HG03558 (cell line): Measurements from ENCODE around the gene DYRK1A.

Source experiments
- ATAC-seq: cut with Tn5 transposase; IDR thresholded peaks from one replicate; pipeline ENCODE4 v1.9.1; 2021; ENCODE audit warnings: moderate number of reproducible peaks; ENCODE audit not compliant: unreplicated experiment; ENCODE audit errors: extremely low read depth

DYRK1A gene

DNA sequence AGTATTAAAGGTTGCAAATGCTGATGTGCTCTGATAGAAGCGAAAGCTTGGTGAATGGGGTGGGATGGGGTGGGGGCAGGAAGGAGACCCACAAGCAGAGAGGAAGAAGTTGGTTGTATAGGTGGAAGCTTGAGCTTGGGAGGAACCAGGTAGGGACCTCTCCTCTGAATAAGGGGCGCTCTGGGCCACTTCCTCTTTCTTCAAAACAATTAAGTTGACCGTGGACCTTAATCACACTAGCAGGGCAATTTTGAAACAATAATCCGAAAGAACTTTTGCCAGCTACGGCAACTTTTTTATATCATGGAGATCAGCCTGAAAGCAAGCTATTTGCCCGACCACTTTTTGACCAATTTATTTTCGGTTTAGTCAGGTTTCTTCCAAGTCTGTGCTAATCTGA is 1.9 kb upstream of the DYRK1A start:
- no peak for ATAC-seq

DNA sequence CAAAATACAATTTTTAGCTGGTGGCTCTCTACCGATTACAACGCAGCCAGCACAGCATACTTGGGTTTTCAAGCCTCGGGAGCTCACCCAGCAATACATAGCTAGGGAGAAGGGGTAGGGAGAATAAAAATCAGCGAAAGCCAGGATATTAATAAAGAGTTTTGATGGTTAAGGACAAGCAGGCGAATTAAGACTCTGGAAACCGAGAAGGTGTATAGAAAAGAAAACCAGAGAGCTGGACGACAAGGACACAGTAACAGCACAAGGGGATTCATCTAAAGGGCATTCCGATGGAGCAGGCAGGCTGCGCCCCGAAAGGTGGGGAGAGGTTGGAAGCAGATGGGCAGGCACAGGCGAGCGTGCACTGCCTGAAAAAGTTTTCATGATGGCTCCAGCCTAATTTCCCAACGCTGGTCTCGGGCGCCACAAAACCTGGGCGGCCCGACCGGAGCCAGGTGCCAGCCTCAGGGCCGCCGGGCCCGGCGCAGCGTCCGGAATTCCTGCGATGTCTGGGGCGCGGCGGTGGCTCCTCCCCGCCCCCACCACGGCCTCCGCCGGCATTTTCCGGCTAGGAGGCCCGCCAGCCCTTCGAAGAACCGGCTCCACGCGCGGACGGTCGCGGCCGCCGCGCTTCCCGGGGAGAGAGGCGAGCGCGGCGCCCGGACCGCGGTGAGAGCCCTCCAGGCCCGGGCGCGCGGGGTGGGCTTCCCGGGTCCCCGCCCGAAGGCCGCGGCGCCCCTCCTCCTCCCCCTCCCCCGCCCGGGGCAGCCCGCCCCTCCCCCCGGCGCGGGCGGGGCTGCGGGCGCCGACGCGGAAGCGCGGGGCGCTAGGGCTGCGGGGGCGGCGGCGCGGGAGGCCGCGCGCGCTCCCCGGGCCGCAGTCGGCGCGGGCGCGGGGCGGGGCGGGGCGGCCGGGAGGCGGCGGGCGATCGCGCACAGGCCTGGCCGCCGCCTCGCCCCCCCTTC is 774 bp upstream of the DYRK1A start:
- peak; percentile 17 for ATAC-seq

- ATAC-seq, result no peak
These were observed 746 bp downstream of the DYRK1A start for GRCh38 chr21:37367336-37367702.

DNA sequence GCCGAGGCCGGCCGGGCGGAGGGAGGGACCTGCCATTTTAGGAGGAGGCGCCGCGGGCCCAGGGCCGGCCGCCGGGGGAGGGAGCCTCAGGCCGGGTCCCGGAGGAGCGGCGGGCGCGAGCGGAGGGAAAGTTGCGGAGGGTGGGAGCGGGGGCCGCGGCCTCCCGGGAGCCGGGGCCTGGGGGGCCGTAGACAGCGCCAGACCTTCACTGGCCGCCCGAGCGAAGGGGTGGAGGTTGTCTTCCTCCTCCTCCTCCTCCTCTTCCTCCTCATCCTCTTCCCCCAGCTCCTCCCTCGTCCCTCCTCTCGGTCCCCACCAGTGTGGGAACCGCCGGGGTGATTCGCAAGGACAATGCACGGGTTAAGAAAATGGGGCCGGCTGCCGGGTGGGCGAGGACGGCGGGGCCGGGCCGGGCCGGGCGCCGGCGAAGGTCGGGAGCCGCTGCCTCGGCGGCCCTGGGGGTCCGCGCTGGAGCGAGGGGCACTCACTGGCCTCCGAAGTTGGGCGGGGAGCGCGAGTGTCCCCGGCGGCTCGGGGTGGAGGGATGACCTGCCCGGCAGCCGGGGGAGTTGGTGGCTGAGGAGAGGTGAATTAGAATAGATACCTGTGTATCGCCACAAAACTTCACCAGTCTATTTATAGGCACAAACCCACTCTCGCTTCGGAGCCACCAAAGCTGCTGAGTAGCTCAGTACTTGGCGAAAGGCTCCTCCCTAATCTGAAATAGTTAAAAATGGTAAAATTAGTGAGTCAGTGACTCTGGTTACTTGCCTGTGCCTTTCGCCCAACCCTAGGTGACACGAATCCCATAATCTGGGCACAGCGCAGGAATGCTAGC is 1.3 kb downstream of the DYRK1A start:
- ATAC-seq, result no peak

GRCh38 chr21:37368541-37369279 is 2.1 kb downstream of the DYRK1A start:
- ATAC-seq, result no peak

DNA sequence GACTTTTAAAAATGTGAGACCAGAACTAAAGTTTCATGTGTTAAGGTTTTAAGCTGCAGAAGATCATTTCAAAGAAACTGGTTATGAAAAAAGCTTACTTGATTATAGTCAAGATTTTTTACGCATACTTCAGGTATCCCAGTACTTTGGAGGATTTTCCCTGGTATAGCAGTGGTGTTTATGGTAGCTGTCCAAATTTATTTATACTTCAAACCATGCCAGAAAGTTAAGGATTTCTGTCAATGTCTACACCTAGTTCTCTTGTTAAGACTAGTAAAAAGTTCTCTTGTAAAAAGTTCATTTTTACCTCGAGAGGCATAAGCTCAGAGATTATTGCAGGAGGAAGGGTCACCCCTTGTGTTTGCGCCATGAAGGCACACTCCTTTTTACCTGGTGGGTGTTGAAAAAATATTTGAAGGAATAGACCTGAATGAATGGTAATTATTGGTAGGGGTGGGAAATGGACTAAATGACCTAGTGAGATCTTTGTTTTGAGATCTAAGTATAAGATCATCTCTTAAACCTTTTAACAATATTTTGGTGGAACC is 2.8 kb downstream of the DYRK1A start:
- no peak for ATAC-seq

- no peak for ATAC-seq
These were observed 3.8 kb downstream of the DYRK1A start for GRCh38 chr21:37370152-37371040.

- ATAC-seq, result no peak
These were observed 4.4 kb downstream of the DYRK1A start for GRCh38 chr21:37371041-37371397.

DNA sequence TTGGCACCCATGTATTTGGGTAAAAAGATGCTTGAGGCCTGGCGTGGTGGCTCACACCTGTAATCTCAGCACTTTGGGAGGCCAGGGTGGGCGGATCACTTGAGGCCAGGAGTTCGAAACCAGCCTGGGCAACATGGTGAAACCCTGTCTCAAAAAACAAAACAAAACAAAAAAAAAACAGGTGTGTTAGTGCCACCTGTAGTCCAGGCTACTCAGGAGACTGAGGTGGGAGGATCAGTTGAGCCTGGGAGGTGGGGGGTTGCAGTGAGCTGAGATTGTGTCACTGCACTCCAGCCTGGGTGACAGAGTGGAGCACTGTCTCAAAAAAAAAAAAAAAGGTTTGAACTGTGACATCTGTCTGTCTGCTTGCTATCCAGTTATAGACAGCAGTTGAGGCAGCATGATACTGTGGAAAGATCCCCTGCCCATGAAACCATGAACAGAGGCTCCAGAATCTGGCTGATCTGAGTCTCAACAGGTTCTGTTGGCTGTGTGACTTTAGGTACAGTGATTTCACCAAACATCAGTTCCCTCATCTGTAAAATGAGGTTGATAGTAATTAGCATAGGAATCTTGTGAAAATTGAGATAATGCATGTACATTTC is 5.7 kb downstream of the DYRK1A start:
- no peak for ATAC-seq

DNA sequence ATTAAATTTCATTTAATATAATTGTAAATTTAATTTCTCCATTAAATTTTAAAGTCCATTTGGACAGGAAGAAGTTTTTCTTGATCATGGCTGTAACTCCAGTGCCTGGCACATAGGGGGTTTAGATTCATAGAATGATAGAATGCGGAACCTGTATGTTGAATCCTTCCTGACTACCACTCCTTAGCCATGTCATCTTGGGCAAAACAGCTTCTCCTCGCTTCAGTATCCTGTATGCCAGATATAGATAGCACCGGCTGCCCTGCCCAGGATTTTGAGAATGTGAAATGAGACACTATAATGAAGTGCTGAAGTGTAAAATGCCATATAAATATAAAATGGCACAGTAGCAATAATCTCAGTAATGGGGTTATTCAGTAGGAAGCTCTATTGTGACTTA is 6.4 kb downstream of the DYRK1A start:
- no peak for ATAC-seq

DNA sequence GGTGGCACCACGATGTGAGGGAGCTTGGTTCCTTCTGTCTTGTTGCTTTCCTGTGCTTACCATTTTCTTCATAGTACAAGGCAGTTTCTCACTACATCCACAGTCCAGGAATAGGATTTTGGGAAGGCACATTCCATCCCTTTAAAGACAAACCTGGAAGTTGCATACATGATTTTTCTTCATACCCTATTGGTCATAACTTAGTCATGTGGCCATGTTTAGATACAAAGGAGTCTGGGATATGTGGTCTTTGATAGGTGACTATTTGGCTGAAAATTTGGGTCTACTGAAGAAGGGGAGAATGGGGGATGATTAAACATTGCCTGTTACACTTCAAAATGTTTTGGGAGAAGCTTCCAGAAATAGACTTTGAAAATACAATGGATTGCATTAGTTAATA is 7.0 kb downstream of the DYRK1A start:
- no peak for ATAC-seq

- no peak for ATAC-seq
These were observed 7.5 kb downstream of the DYRK1A start for GRCh38 chr21:37374027-37374426.

DNA sequence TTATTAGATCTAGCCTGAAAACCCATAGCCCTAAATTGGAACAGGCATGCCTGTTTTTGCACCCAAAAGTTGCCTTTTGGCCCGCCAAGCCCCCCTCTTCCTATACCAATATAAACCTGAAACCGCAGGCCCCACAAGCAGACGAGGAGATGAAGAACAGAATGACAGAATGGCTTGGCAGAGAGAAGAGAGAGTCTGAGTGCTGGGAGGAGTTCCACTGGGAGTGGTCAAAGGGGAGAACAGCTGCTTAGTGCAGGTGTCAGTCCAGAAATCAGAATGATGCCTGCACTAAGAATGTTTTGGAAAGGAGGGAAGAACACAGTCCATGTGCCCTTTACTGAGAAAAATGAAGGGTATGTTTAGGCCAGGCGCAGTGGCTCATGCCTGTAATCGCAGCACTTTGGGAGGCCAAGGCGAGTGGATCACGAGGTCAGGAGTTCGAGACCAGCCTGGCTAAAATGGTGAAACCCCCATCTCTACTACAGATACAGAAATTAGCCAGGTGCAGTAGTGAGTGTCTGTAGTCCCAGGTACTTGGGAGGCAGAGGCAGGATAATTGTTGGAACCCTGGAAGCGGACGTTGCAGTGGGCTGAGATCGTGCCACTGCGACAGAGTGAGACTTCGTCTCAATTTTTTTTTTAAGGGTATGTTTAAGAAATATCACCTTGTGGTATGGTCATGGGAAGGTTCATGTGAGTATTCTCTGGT is 9.4 kb downstream of the DYRK1A start:
- ATAC-seq, result no peak

DNA sequence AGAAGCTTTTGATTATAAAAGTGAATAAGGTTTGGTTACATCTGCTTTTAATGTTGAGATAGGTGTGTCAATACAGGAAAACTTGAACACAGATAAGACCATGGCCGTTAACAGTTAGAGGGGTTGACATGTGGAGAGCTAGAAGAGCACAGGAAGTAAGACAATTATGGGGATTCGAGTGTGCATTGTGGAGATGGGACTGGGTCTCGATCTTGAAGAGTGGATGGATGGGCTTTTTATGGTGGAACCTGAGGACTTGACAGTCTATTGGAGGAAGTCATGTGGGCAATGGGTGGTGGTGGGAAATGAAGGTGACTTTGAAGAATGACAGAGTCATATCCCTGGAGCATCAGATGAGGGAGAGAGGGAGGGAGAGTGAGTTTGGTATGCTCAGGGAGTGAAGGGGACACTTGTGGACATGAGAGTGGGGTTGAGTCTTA is 12.1 kb downstream of the DYRK1A start:
- ATAC-seq, result no peak

GRCh38 chr21:37380349-37381323 is 14.1 kb downstream of the DYRK1A start:
- ATAC-seq, result no peak

DNA sequence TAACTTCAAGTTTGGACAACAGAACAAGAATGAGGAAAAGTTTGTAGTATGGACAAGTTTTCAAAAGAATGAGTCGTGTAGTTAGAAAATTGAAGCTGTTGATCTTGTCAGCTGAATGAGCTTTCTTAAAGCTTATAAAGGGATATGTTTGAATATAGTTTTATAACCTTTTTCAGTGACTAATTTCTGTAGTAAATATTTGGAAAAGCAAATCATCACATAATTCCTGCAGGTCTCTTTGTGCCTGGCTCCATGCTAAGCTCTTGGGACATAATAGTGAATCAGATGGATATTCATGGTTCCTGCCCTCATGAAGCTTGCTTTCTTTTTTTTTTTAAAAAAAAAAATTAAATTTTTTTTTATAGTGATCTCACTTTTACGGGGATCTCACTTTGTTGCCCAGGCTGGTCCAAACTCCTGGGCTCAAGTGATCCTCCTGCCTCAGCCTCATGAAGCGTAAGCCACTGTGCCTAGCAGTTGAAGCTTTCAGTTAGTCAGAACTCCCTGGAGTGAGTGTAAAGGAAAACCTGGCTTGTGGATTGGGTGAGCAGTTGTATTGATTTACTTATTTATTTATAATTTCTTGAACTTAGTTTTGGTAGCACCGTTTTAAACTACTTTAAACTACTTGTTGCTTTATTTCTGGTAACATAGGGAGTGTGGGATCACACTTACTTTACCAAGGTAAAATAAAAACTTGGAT is 15.5 kb downstream of the DYRK1A start:
- no peak for ATAC-seq

GRCh38 chr21:37383086-37383485 is 16.5 kb downstream of the DYRK1A start:
- no peak for ATAC-seq
